Suprapubic skin (tissue), 4 donors: Measurements from ENCODE around the gene PTPRF. TPM values are rescaled to one million over a fixed set of nuclear protein-coding genes. Genes with fewer than 3 reads are reported as not detected.

ENCODE experiments used
- DNase-seq, 2 donors: peaks; one replicate each; pipeline ENCODE4 v3.0.0-alpha.2; 2019; ENCODE audit warnings: low spot score in 2 of 2
- H3K27ac ChIP-seq: fragments of 200-600 bp; sonication (generic); one replicate; pipeline ENCODE4 v1.5.1; 2019
- H3K27me3 ChIP-seq: fragments of 200-600 bp; sonication (generic); one replicate; pipeline ENCODE4 v1.5.1; 2019
- H3K36me3 ChIP-seq: fragments of 200-600 bp; sonication (generic); one replicate; pipeline ENCODE4 v1.5.1; 2019
- H3K4me1 ChIP-seq: fragments of 200-600 bp; sonication (generic); one replicate; pipeline ENCODE4 v1.5.1; 2019
- H3K4me3 ChIP-seq: fragments of 200-600 bp; sonication (generic); one replicate; pipeline ENCODE4 v1.5.1; 2019; ENCODE audit warnings: mild to moderate bottlenecking
- H3K9me3 ChIP-seq: fragments of 200-600 bp; sonication (generic); one replicate; pipeline ENCODE4 v1.5.1; 2019
- CTCF ChIP-seq, 2 donors: fragments of 200-600 bp in 1 of 2; fragments of 450-650 bp in 1 of 2; sonication (generic) in 1 of 2; IDR thresholded peaks; one replicate each; pipeline ENCODE4 v1.5.1; 2016 to 2019; ENCODE audit warnings: antibody characterized with exemption in 2 of 2, mild to moderate bottlenecking in 1 of 2, moderate library complexity in 1 of 2
- EP300 ChIP-seq: sonication (generic); formaldehyde crosslinking; IDR thresholded peaks from one replicate; pipeline ENCODE4 v1.6.1; 2017; ENCODE audit warnings: antibody characterized with exemption
- POLR2A ChIP-seq, 2 donors: fragments of 450-650 bp; IDR thresholded peaks; one replicate each; pipeline ENCODE4 v1.6.1; 2017; ENCODE audit warnings: antibody characterized with exemption in 2 of 2, mild to moderate bottlenecking in 2 of 2, moderate library complexity in 2 of 2
- POLR2AphosphoS5 ChIP-seq, 3 donors: sonication (generic); formaldehyde crosslinking; IDR thresholded peaks; one replicate each; pipeline ENCODE4 v1.6.1; 2017; ENCODE audit warnings: antibody characterized with exemption in 3 of 3
- WGBS: methylation state at CpG from one replicate; pipeline ENCODE4 v1.1.5; 2018; 5-methylcytosine and 5-hydroxymethylcytosine counted together
- total RNA-seq, 4 donors: library from RNA; depleted of rRNA; stranded (reverse); fragments of >200 nt; gene quantifications; one replicate each; pipeline ENCODE4 v1.1.0, GENCODE V29; 2016

The PTPRF gene
- total RNA-seq, 4 donors from 2014 or later = 209 to 373 (median 289) TPM

GRCh38 chr1:43648876-43649477 is 118.3 kb downstream of the PTPRF start:
- DNase-seq = no peak
- H3K36me3 ChIP-seq = peaks cover 6% of the 10 kb centered on the region
- TF ChIP-seq POLR2A (IDR thresholded peaks at IDR 0.05) = no peak
- TF ChIP-seq POLR2AphosphoS5 (IDR thresholded peaks at IDR 0.05) = no peak
- no peak for TF ChIP-seq EP300
- TF ChIP-seq CTCF (IDR thresholded peaks at IDR 0.05) = no peak
- H3K4me1 ChIP-seq = peaks cover 41% of the 10 kb centered on the region
- WGBS = 31% methylated on average over 17 of the region's 19 CpGs
- H3K9me3 ChIP-seq = no peaks in the 10 kb centered on the region
- peak overlapping the region; percentile 94 for H3K27ac ChIP-seq
- H3K27me3 ChIP-seq = no peaks in the 10 kb centered on the region
- peak overlapping the region; percentile 79 for H3K4me3 ChIP-seq

- peak; percentile 98 for DNase-seq
- peaks cover 41% of the 10 kb centered on the region for H3K4me1 ChIP-seq
- H3K36me3 ChIP-seq = peaks cover 18% of the 10 kb centered on the region
- 2% methylated on average over 33 of the region's 33 CpGs for WGBS
- H3K27ac ChIP-seq = peak overlapping the region; percentile 94
- TF ChIP-seq POLR2AphosphoS5 (IDR thresholded peaks at IDR 0.05) = peak; percentile 36 to 60 (median 49)
- no peak for TF ChIP-seq CTCF (IDR thresholded peaks at IDR 0.05)
- TF ChIP-seq POLR2A (IDR thresholded peaks at IDR 0.05) = peak; percentile 89 to 93
- no peak for TF ChIP-seq EP300
- peak overlapping the region; percentile 79 for H3K4me3 ChIP-seq
- H3K9me3 ChIP-seq = no peaks in the 10 kb centered on the region
- H3K27me3 ChIP-seq = no peaks in the 10 kb centered on the region
Measured at GRCh38 chr1:43650310-43651085, 119.8 kb downstream of the PTPRF start.

- H3K27me3 ChIP-seq = no peaks in the 10 kb centered on the region
- no peak for DNase-seq
- peak overlapping the region; percentile 94 for H3K27ac ChIP-seq
- H3K4me3 ChIP-seq = peak overlapping the region; percentile 79
- 30% methylated on average over 6 of the region's 6 CpGs for WGBS
- peaks cover 25% of the 10 kb centered on the region for H3K36me3 ChIP-seq
- TF ChIP-seq EP300 = no peak
- H3K9me3 ChIP-seq = no peaks in the 10 kb centered on the region
- H3K4me1 ChIP-seq = peaks cover 41% of the 10 kb centered on the region
Measured at GRCh38 chr1:43651188-43651587, 120.5 kb downstream of the PTPRF start.

- DNase-seq = no peak
- no peak overlapping the region for H3K27ac ChIP-seq
- peaks cover 32% of the 10 kb centered on the region for H3K36me3 ChIP-seq
- 40% methylated on average over 3 of the region's 3 CpGs for WGBS
- H3K9me3 ChIP-seq = no peaks in the 10 kb centered on the region
- peaks cover 41% of the 10 kb centered on the region for H3K4me1 ChIP-seq
- no peaks in the 10 kb centered on the region for H3K27me3 ChIP-seq
- H3K4me3 ChIP-seq = peak overlapping the region; percentile 79
- TF ChIP-seq POLR2A (IDR thresholded peaks at IDR 0.05) (no peak), POLR2AphosphoS5 (IDR thresholded peaks at IDR 0.05) (no peak), CTCF (IDR thresholded peaks at IDR 0.05) (no peak), EP300 (no peak)
Measured at GRCh38 chr1:43651902-43652301, 121.2 kb downstream of the PTPRF start.

GRCh38 chr1:43653339-43653738 is 122.7 kb downstream of the PTPRF start:
- H3K27me3 ChIP-seq = no peaks in the 10 kb centered on the region
- TF ChIP-seq CTCF (IDR thresholded peaks at IDR 0.05) = peak in 1 of 2 donors; percentile 31
- TF ChIP-seq POLR2AphosphoS5 (IDR thresholded peaks at IDR 0.05) = no peak
- WGBS = 57% methylated on average over 3 of the region's 3 CpGs
- H3K36me3 ChIP-seq = peaks cover 47% of the 10 kb centered on the region
- H3K27ac ChIP-seq = no peak overlapping the region
- no peak overlapping the region for H3K4me3 ChIP-seq
- H3K9me3 ChIP-seq = no peaks in the 10 kb centered on the region
- no peak for DNase-seq
- H3K4me1 ChIP-seq = peaks cover 41% of the 10 kb centered on the region
